Activated CD4-positive, alpha-beta T cell treated with anti-CD3 and anti-CD28 coated beads, Interleukin-2, amount 10 ng/mL, durations not matched to agents 7 days and 5 days (primary cell): ENCODE measurements around the gene BLZF1. TPM values are rescaled to one million over a fixed set of nuclear protein-coding genes. Genes with fewer than 3 reads are reported as not detected.
"Not testable (repeated sequence)": the region's sequence is repeated elsewhere in the genome, so short reads cannot be mapped to it uniquely, and the experiment has no call there.

Source experiments
- CTCF ChIA-PET: fragments of 350-600 bp; sonication (Branson Sonifier 250); formaldehyde crosslinking; loops from one replicate; lab custom pipeline; 2021; ENCODE audit warnings: antibody characterized with exemption; lab: Charles Lee
- POLR2A ChIA-PET: fragments of 350-600 bp; sonication (Branson Sonifier 250); formaldehyde crosslinking; loops from one replicate; lab custom pipeline; 2021; ENCODE audit warnings: antibody characterized with exemption; lab: Charles Lee
- DNase-seq: peaks from one replicate; pipeline ENCODE4 v3.0.0-alpha.2; 2020
- H3K27ac Mint-ChIP-seq: one replicate; pipeline ENCODE4 v1.8.0; 2021; ENCODE audit warnings: mild to moderate bottlenecking, moderate library complexity, mixed read lengths
- H3K27me3 Mint-ChIP-seq: one replicate; pipeline ENCODE4 v1.8.0; 2021; ENCODE audit warnings: mixed read lengths
- H3K36me3 Mint-ChIP-seq: one replicate; pipeline ENCODE4 v1.8.0; 2021; ENCODE audit warnings: low read depth, mixed read lengths
- H3K4me1 Mint-ChIP-seq: one replicate; pipeline ENCODE4 v1.8.0; 2021; ENCODE audit warnings: mixed read lengths
- H3K4me3 Mint-ChIP-seq: one replicate; pipeline ENCODE4 v1.8.0; 2021; ENCODE audit warnings: mild to moderate bottlenecking, moderate library complexity, mixed read lengths
- H3K9me3 Mint-ChIP-seq: one replicate; pipeline ENCODE4 v1.8.0; 2021; ENCODE audit warnings: mixed read lengths
- total RNA-seq, 2 experiments: library from RNA; stranded (reverse); gene quantifications; one replicate each; pipeline ENCODE4 v1.2.3, GENCODE V29; 2021

Gene BLZF1
- total RNA-seq, 2 experiments from 2014 or later = 23.9 to 24.9 TPM

- POLR2A ChIA-PET = no interaction called here
- DNase-seq = no peak
These were observed 3.0 kb upstream of the BLZF1 start for GRCh38 chr1:169364948-169365347.

GRCh38 chr1:169367096-169367685, 804 bp upstream of the BLZF1 start:
- ChIA-PET CTCF (interaction anchor here (0.8 to 2.0 kb wide), 3 partner anchors 18 to 1025 kb away, joined by 3 to 7 read pairs (median 4); no protein-coding TSS in a partner anchor), POLR2A (interaction anchor here (1.6 kb wide), 1 partner anchor 23 kb away, joined by 5 read pairs; no protein-coding TSS in a partner anchor)
- Mint-ChIP-seq H3K36me3 (peaks cover 26% of the 10 kb centered on the region), H3K27ac (no peak overlapping the region), H3K4me3 (no peak overlapping the region), H3K9me3 (peaks cover 8% of the 10 kb centered on the region), H3K27me3 (no peaks in the 10 kb centered on the region), H3K4me1 (peaks cover 46% of the 10 kb centered on the region)
- no peak for DNase-seq

More at GRCh38 chr1:169364948-169365347, 3.0 kb upstream of the BLZF1 start:
- peaks cover 29% of the 10 kb centered on the region for H3K4me1 Mint-ChIP-seq
- H3K27me3 Mint-ChIP-seq = peaks cover 1% of the 10 kb centered on the region
- peaks cover 9% of the 10 kb centered on the region for H3K36me3 Mint-ChIP-seq
- H3K4me3 Mint-ChIP-seq = no peak overlapping the region
- no peak overlapping the region for H3K27ac Mint-ChIP-seq
- CTCF ChIA-PET = interaction anchor here (0.6 to 1.3 kb wide), 2 partner anchors 14 to 51 kb away, joined by 3 read pairs; no protein-coding TSS in a partner anchor
- peaks cover 8% of the 10 kb centered on the region for H3K9me3 Mint-ChIP-seq

- Mint-ChIP-seq H3K4me1 (peaks cover 42% of the 10 kb centered on the region), H3K9me3 (peaks cover 8% of the 10 kb centered on the region), H3K4me3 (no peak overlapping the region)
These were observed 393 bp downstream of the BLZF1 start for GRCh38 chr1:169368406-169368769.

GRCh38 chr1:169371404-169371803, 3.4 kb downstream of the BLZF1 start:
- ChIA-PET POLR2A (no interaction called here), CTCF (no interaction called here)
- Mint-ChIP-seq H3K27me3 (no peaks in the 10 kb centered on the region), H3K4me1 (peaks cover 32% of the 10 kb centered on the region), H3K9me3 (no peaks in the 10 kb centered on the region), H3K36me3 (peaks cover 31% of the 10 kb centered on the region), H3K27ac (peak overlapping the region; percentile 37), H3K4me3 (peak overlapping the region; percentile 2)
- peak; percentile 37 for DNase-seq

More at GRCh38 chr1:169368406-169368769, 393 bp downstream of the BLZF1 start:
- Mint-ChIP-seq H3K27me3 (no peaks in the 10 kb centered on the region), H3K27ac (no peak overlapping the region), H3K36me3 (peaks cover 33% of the 10 kb centered on the region)
- ChIA-PET POLR2A (interaction anchor here (0.6 to 1.6 kb wide), 2 partner anchors 22 to 53 kb away, joined by 3 to 5 read pairs; no protein-coding TSS in a partner anchor), CTCF (interaction anchor here (0.6 to 2.0 kb wide), 6 partner anchors 12 to 1819 kb away, joined by 3 to 7 read pairs (median 4); partner anchors contain the start of gene CCDC181)
- DNase-seq = peak; percentile 46

- H3K9me3 Mint-ChIP-seq = no peaks in the 10 kb centered on the region
- ChIA-PET POLR2A (no interaction called here), CTCF (interaction anchor here (1.1 kb wide), 2 partner anchors 17 to 778 kb away, joined by 3 read pairs; no protein-coding TSS in a partner anchor)
- no peaks in the 10 kb centered on the region for H3K4me1 Mint-ChIP-seq
- H3K27me3 Mint-ChIP-seq = no peaks in the 10 kb centered on the region
- H3K4me3 Mint-ChIP-seq = no peak overlapping the region
- DNase-seq = no peak
- H3K27ac Mint-ChIP-seq = no peak overlapping the region
- peaks cover 42% of the 10 kb centered on the region for H3K36me3 Mint-ChIP-seq
These were observed 13.2 kb downstream of the BLZF1 start for GRCh38 chr1:169381162-169381561.

GRCh38 chr1:169383449-169383848, 15.5 kb downstream of the BLZF1 start:
- Mint-ChIP-seq H3K4me3 (no peak overlapping the region), H3K36me3 (peaks cover 40% of the 10 kb centered on the region), H3K9me3 (no peaks in the 10 kb centered on the region), H3K4me1 (peaks cover 3% of the 10 kb centered on the region), H3K27ac (no peak overlapping the region), H3K27me3 (no peaks in the 10 kb centered on the region)
- ChIA-PET CTCF (interaction anchor here (0.7 kb wide), 1 partner anchor 18 kb away, joined by 3 read pairs; no protein-coding TSS in a partner anchor), POLR2A (no interaction called here)
- no peak for DNase-seq

GRCh38 chr1:169387399-169387798, 19.4 kb downstream of the BLZF1 start:
- Mint-ChIP-seq H3K27me3 (no peaks in the 10 kb centered on the region), H3K27ac (no peak overlapping the region), H3K4me3 (no peak overlapping the region), H3K36me3 (peaks cover 55% of the 10 kb centered on the region), H3K9me3 (peaks cover 3% of the 10 kb centered on the region), H3K4me1 (peaks cover 14% of the 10 kb centered on the region)
- POLR2A ChIA-PET = no interaction called here
- CTCF ChIA-PET = interaction anchor here (1.7 kb wide), 1 partner anchor 14 kb away, joined by 7 read pairs; no protein-coding TSS in a partner anchor
- no peak for DNase-seq

GRCh38 chr1:169390303-169390702, 22.3 kb downstream of the BLZF1 start:
- H3K27me3 Mint-ChIP-seq = no peaks in the 10 kb centered on the region
- ChIA-PET CTCF (no interaction called here), POLR2A (interaction anchor here (0.7 to 1.3 kb wide), 2 partner anchors 22 to 138 kb away, joined by 3 to 5 read pairs; partner anchors contain the start of genes BLZF1 and NME7)
- peak overlapping the region; percentile 44 for H3K27ac Mint-ChIP-seq
- H3K36me3 Mint-ChIP-seq = peaks cover 75% of the 10 kb centered on the region
- H3K4me1 Mint-ChIP-seq = peaks cover 14% of the 10 kb centered on the region
- peaks cover 3% of the 10 kb centered on the region for H3K9me3 Mint-ChIP-seq
- no peak overlapping the region for H3K4me3 Mint-ChIP-seq
- DNase-seq = no peak

GRCh38 chr1:169392406-169392805, 24.4 kb downstream of the BLZF1 start:
- peaks cover 3% of the 10 kb centered on the region for H3K9me3 Mint-ChIP-seq
- no peak overlapping the region for H3K4me3 Mint-ChIP-seq
- CTCF ChIA-PET = interaction anchor here (1.1 kb wide), 1 partner anchor 22 kb away, joined by 3 read pairs; no protein-coding TSS in a partner anchor
- DNase-seq = no peak
- H3K27ac Mint-ChIP-seq = no peak overlapping the region
- H3K36me3 Mint-ChIP-seq = peaks cover 71% of the 10 kb centered on the region
- peaks cover 14% of the 10 kb centered on the region for H3K4me1 Mint-ChIP-seq
- no peaks in the 10 kb centered on the region for H3K27me3 Mint-ChIP-seq
- POLR2A ChIA-PET = no interaction called here

- peaks cover 7% of the 10 kb centered on the region for H3K9me3 Mint-ChIP-seq
- H3K4me3 Mint-ChIP-seq = no peak overlapping the region
- H3K36me3 Mint-ChIP-seq = peaks cover 56% of the 10 kb centered on the region
- ChIA-PET POLR2A (no interaction called here), CTCF (no interaction called here)
- no peaks in the 10 kb centered on the region for H3K27me3 Mint-ChIP-seq
- DNase-seq = no peak
- no peak overlapping the region for H3K27ac Mint-ChIP-seq
- no peaks in the 10 kb centered on the region for H3K4me1 Mint-ChIP-seq
These were observed 28.0 kb downstream of the BLZF1 start for GRCh38 chr1:169395955-169396354.

- H3K36me3 Mint-ChIP-seq = peaks cover 16% of the 10 kb centered on the region
- POLR2A ChIA-PET, H3K27ac Mint-ChIP-seq, H3K4me3 Mint-ChIP-seq, DNase-seq, H3K4me1 Mint-ChIP-seq, H3K27me3 Mint-ChIP-seq, CTCF ChIA-PET: not testable (repeated sequence)
- peaks cover 28% of the 10 kb centered on the region for H3K9me3 Mint-ChIP-seq
These were observed 34.6 kb downstream of the BLZF1 start for GRCh38 chr1:169402578-169402977.

GRCh38 chr1:169408340-169408739, 40.3 kb downstream of the BLZF1 start:
- POLR2A ChIA-PET, H3K4me1 Mint-ChIP-seq, DNase-seq, H3K36me3 Mint-ChIP-seq, H3K4me3 Mint-ChIP-seq, H3K27ac Mint-ChIP-seq: not testable (repeated sequence)
- CTCF ChIA-PET = interaction anchor here (0.6 to 1.0 kb wide), 2 partner anchors 9 to 79 kb away, joined by 3 to 7 read pairs; no protein-coding TSS in a partner anchor
- Mint-ChIP-seq H3K27me3 (peaks cover 16% of the 10 kb centered on the region), H3K9me3 (peaks cover 12% of the 10 kb centered on the region)

- ChIA-PET POLR2A (no interaction called here), CTCF (no interaction called here)
- Mint-ChIP-seq H3K4me1 (no peaks in the 10 kb centered on the region), H3K36me3 (no peaks in the 10 kb centered on the region), H3K4me3 (no peak overlapping the region), H3K27ac (no peak overlapping the region), H3K9me3 (peaks cover 1% of the 10 kb centered on the region), H3K27me3 (peaks cover 10% of the 10 kb centered on the region)
- no peak for DNase-seq
These were observed 47.0 kb downstream of the BLZF1 start for GRCh38 chr1:169414952-169415351.
